IMR-90 (cell line): ENCODE data around the gene BMP4. TPM values are rescaled to one million over a fixed set of nuclear protein-coding genes. Genes with fewer than 3 reads are reported as not detected.

Experiments used
- ATAC-seq: fragments of 200-7000 bp; cut with Tn5 transposase; 2 replicates; pipeline ENCODE4 v1.9.1; 2020; ENCODE audit warnings: low read depth, mild to moderate bottlenecking, moderate library complexity
- BruUV-seq: library from RNA; stranded (reverse); fragments of 400-500 nt; replicated peaks from 2 replicates; lab custom pipeline; 2021; lab: Mats Ljungman, UMichigan
- CTCF ChIA-PET: fragments of 300-600 bp; formaldehyde crosslinking; extraction: SDS; loops from one replicate; lab custom pipeline; 2021; ENCODE audit warnings: antibody characterized with exemption; lab: Yijun Ruan, JAX
- POLR2A ChIA-PET: fragments of 300-600 bp; sonication (Branson Sonifier 250); formaldehyde crosslinking; loops from one replicate; lab custom pipeline; 2022; ENCODE audit warnings: antibody characterized with exemption; ENCODE audit not compliant: unreplicated experiment; lab: Charles Lee
- DNase-seq: peaks from one replicate; pipeline ENCODE4 v3.0.0; 2013
- H2AFZ ChIP-seq: replicated peaks from 2 replicates; pipeline ENCODE3; 2013; ENCODE audit warnings: low read length, mild to moderate bottlenecking; ENCODE audit not compliant: poor library complexity
- H2AK5ac ChIP-seq: 2 replicates; pipeline ENCODE4 v1.6.1; 2013; ENCODE audit warnings: low read depth, low read length, inconsistent platforms
- H2AK9ac ChIP-seq: replicated peaks from 2 replicates; pipeline ENCODE3; 2013; ENCODE audit warnings: mild to moderate bottlenecking, low read depth, low read length, moderate library complexity; ENCODE audit not compliant: poor library complexity
- H2BK120ac ChIP-seq: 2 replicates; pipeline ENCODE4 v1.6.1; 2013; ENCODE audit warnings: low read depth, low read length, inconsistent platforms
- H2BK15ac ChIP-seq: 3 replicates; pipeline ENCODE4 v1.6.1; 2013; ENCODE audit warnings: low read depth, low read length, inconsistent platforms
- H2BK20ac ChIP-seq: 2 replicates; pipeline ENCODE4 v1.6.1; 2013; ENCODE audit warnings: low read depth, mild to moderate bottlenecking, inconsistent platforms, low read length, moderate library complexity
- H2BK5ac ChIP-seq: 2 replicates; pipeline ENCODE4 v1.6.1; 2013; ENCODE audit warnings: mild to moderate bottlenecking, low read depth, low read length, inconsistent platforms; ENCODE audit not compliant: poor library complexity, severe bottlenecking
- H3K14ac ChIP-seq: replicated peaks from 2 replicates; pipeline ENCODE4 v1.6.1; 2013; ENCODE audit warnings: low read depth, low read length, inconsistent platforms
- H3K18ac ChIP-seq: 2 replicates; pipeline ENCODE4 v1.6.1; 2013; ENCODE audit warnings: low read depth, low read length, control low read depth
- H3K23ac ChIP-seq: 2 replicates; pipeline ENCODE4 v1.6.1; 2013; ENCODE audit warnings: low read depth, low read length, inconsistent platforms
- H3K27ac ChIP-seq: 2 replicates; pipeline ENCODE4 v1.5.1; 2013; ENCODE audit warnings: mild to moderate bottlenecking, control low read depth, low read length; ENCODE audit not compliant: insufficient read depth
- H3K27me3 ChIP-seq: 2 replicates; pipeline ENCODE4 v1.6.1; 2013; ENCODE audit warnings: low read length; ENCODE audit not compliant: control insufficient read depth, insufficient read depth
- H3K36me3 ChIP-seq: 2 replicates; pipeline ENCODE4 v1.6.1; 2013; ENCODE audit warnings: low read length, mixed read lengths; ENCODE audit not compliant: control insufficient read depth, insufficient read depth
- H3K4ac ChIP-seq: 2 replicates; pipeline ENCODE4 v1.6.1; 2013; ENCODE audit warnings: low read depth, low read length, inconsistent platforms
- H3K4me1 ChIP-seq: 2 replicates; pipeline ENCODE4 v1.6.1; 2013; ENCODE audit warnings: low read length, mixed read lengths; ENCODE audit not compliant: control insufficient read depth, insufficient read depth
- H3K4me2 ChIP-seq: 2 replicates; pipeline ENCODE4 v1.6.1; 2013; ENCODE audit warnings: low read depth, mild to moderate bottlenecking, control low read depth, low read length, moderate library complexity
- H3K4me3 ChIP-seq: 2 replicates; pipeline ENCODE4 v1.5.1; 2013; ENCODE audit warnings: low read depth, mild to moderate bottlenecking, control low read depth, low read length, moderate library complexity; ENCODE audit not compliant: insufficient read depth
- H3K56ac ChIP-seq: 2 replicates; pipeline ENCODE4 v1.6.1; 2013; ENCODE audit warnings: low read length, inconsistent platforms; ENCODE audit not compliant: insufficient read depth; ENCODE audit errors: extremely low read depth
- H3K79me1 ChIP-seq, 2 experiments: 2 replicates each; pipeline ENCODE4 v1.6.1; 2013; ENCODE audit warnings: low read length in 2 of 2, inconsistent platforms in 1 of 2, low read depth in 1 of 2
- H3K9ac ChIP-seq: 2 replicates; pipeline ENCODE4 v1.6.1; 2013; ENCODE audit warnings: low read depth, low read length, control low read depth
- H3K9me1 ChIP-seq: 2 replicates; pipeline ENCODE4 v1.6.1; 2013; ENCODE audit warnings: low read length, inconsistent platforms; ENCODE audit not compliant: insufficient read depth
- H3K9me3 ChIP-seq: 2 replicates; pipeline ENCODE4 v1.6.1; 2013; ENCODE audit warnings: low read length; ENCODE audit not compliant: control insufficient read depth, insufficient read depth
- H4K20me1 ChIP-seq: 2 replicates; pipeline ENCODE4 v1.6.1; 2013; ENCODE audit warnings: low read length, inconsistent platforms; ENCODE audit not compliant: insufficient read depth
- H4K5ac ChIP-seq: 2 replicates; pipeline ENCODE4 v1.6.1; 2013; ENCODE audit warnings: mild to moderate bottlenecking, low read depth, low read length, control low read depth
- H4K8ac ChIP-seq, 2 experiments: 2 replicates each; pipeline ENCODE4 v1.6.1; 2013; ENCODE audit warnings: low read depth in 2 of 2, low read length in 2 of 2, control low read depth in 1 of 2, inconsistent platforms in 1 of 2
- H4K91ac ChIP-seq: 2 replicates; pipeline ENCODE4 v1.6.1; 2013; ENCODE audit warnings: low read depth, low read length, inconsistent platforms; ENCODE audit not compliant: insufficient read depth
- CHD1 ChIP-seq: IDR thresholded peaks from 2 replicates; pipeline ENCODE4 v1.6.1; 2012; ENCODE audit warnings: low read depth, low read length, improper control_type of control experiment
- FOS ChIP-seq: fragments of 150-350 bp; IDR thresholded peaks from 2 replicates; pipeline ENCODE4 v1.6.1; 2016; ENCODE audit warnings: low read depth, low read length
- MAFK ChIP-seq: IDR thresholded peaks from 2 replicates; pipeline ENCODE4 v1.6.1; 2012; ENCODE audit warnings: low read depth, low read length, improper control_type of control experiment
- MAZ ChIP-seq: IDR thresholded peaks from 2 replicates; pipeline ENCODE4 v1.6.1; 2012; ENCODE audit warnings: low read depth, mild to moderate bottlenecking, low read length, improper control_type of control experiment, moderate library complexity, borderline replicate concordance
- MXI1 ChIP-seq: IDR thresholded peaks from 2 replicates; pipeline ENCODE4 v1.6.1; 2012; ENCODE audit warnings: low read depth, mild to moderate bottlenecking, low read length, moderate library complexity, borderline replicate concordance
- POLR2A ChIP-seq: IDR thresholded peaks from 2 replicates; pipeline ENCODE4 v1.6.1; 2012; ENCODE audit warnings: mild to moderate bottlenecking, low read depth, low read length
- RCOR1 ChIP-seq: IDR thresholded peaks from 2 replicates; pipeline ENCODE4 v1.6.1; 2012; ENCODE audit warnings: mild to moderate bottlenecking, low read length, improper control_type of control experiment; ENCODE audit not compliant: insufficient replicate concordance
- SMC3 ChIP-seq: fragments of 150-350 bp; IDR thresholded peaks from 2 replicates; pipeline ENCODE4 v1.6.1; 2016; ENCODE audit warnings: low read depth, mild to moderate bottlenecking, antibody characterized with exemption, low read length, moderate library complexity
- WGBS, 2 experiments: methylation state at CpG; one replicate each; pipeline versions ENCODE4 v1.1.5 to v1.1.7; 2013; ENCODE audit warnings: missing lambda C conversion rate in 2 of 2; ENCODE audit not compliant: insufficient read length in 1 of 2; ENCODE audit errors: extremely low coverage in 2 of 2; 5-methylcytosine and 5-hydroxymethylcytosine counted together
- dilution Hi-C: fragments of 300-500 bp; cut with HindIII; formaldehyde crosslinking; loops from one replicate; pipeline ENCODE4 v1.14.3; 2018; ENCODE audit warnings: low sequenced_read_pairs; ENCODE audit not compliant: unreplicated experiment
- in situ Hi-C: fragments of 300-500 bp; cut with MboI; formaldehyde crosslinking; loops from 3 replicates; pipeline ENCODE4 v1.14.3; 2019; ENCODE audit warnings: low sequenced_read_pairs, inconsistent platforms, mixed read lengths
- intact Hi-C: fragments of 100-400 bp; cut with micrococcal nuclease; formaldehyde crosslinking; loops from 2 replicates; pipeline ENCODE4 v1.10.0; 2022
- polyA plus RNA-seq, 3 experiments: library from polyadenylated mRNA; depleted of rRNA; stranded (reverse); fragments of >200 nt; gene quantifications; 2 replicates each; pipeline ENCODE4 v1.2.3, GENCODE V29; 2012; ENCODE audit warnings: low replicate concordance in 1 of 3
- total RNA-seq: library from RNA; depleted of rRNA; stranded (reverse); fragments of >200 nt; gene quantifications from 2 replicates; pipeline ENCODE4 v1.2.3, GENCODE V29; 2012
- TF ChIP-seq, protein P1 (sequence below): fragments of 150-350 bp; IDR thresholded peaks from 2 replicates; pipeline ENCODE4 v1.6.1; 2016; ENCODE audit warnings: low read depth, mild to moderate bottlenecking, low read length, moderate library complexity, borderline replicate concordance
- TF ChIP-seq, protein P2 (sequence below): fragments of 150-350 bp; IDR thresholded peaks from 2 replicates; pipeline ENCODE4 v1.6.1; 2017; ENCODE audit warnings: mild to moderate bottlenecking, antibody characterized with exemption, low read length, low read depth

Gene BMP4
- total and polyA plus RNA-seq, 2 of the 4 experiments (the other 2 are of a cell fraction), result 3.4 to 4.2 TPM

DNA sequence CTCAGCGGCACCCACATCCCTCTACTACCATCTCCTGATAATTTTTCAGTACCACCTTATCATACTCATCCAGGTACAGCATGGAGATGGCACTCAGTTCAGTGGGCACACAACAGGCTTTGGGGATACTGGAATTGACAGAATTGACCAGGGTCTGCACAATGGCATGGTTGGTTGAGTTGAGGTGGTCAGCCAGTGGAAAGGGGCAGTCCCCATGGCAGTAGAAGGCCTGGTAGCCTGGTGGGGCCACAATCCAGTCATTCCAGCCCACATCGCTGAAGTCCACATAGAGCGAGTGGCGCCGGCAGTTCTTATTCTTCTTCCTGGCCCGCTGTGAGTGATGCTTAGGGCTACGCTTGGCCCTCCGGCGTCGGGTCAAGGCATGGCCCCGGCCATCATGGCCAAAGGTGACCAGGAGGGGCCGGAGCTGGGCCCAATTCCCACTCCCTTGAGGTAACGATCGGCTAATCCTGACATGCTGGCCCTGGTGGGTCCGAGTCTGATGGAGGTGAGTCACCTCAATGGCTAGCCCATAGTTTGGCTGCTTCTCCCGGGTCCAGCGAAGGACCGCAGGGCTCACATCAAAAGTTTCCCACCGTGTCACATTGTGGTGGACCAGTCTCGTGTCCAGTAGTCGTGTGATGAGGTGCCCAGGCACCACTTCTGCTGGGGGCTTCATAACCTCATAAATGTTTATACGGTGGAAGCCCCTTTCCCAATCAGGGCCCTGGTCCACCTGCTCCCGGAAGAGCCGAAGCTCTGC lies 6.4 kb downstream of the BMP4 start (continued):
- no peak for TF ChIP-seq RCOR1
- no peak for TF ChIP-seq MXI1
- TF ChIP-seq CHD1, result no peak

- no peak overlapping the region for H3K4me3 ChIP-seq
- no peak overlapping the region for H4K91ac ChIP-seq
- H2BK20ac ChIP-seq, result no peak overlapping the region
- no peak overlapping the region for H2BK120ac ChIP-seq
- dilution Hi-C loops, result no loop called here
- H3K9me1 ChIP-seq, result peaks cover 7% of the 10 kb centered on the region; the same call in 1 of the 2 replicates
- no peak overlapping the region for H4K5ac ChIP-seq
- H2AK5ac ChIP-seq, result no peak overlapping the region
- no peak overlapping the region for H4K8ac ChIP-seq
- no peak overlapping the region for H2BK5ac ChIP-seq
- no peak overlapping the region for H3K56ac ChIP-seq
- no peaks in the 10 kb centered on the region for H3K27me3 ChIP-seq
- no peak overlapping the region for H2AK9ac ChIP-seq
- H3K14ac ChIP-seq, result no peak overlapping the region
- BruUV-seq, result no TSS peak
- no peak overlapping the region for H2AFZ ChIP-seq
- no peak overlapping the region for H3K27ac ChIP-seq
- CTCF ChIA-PET, result interaction anchor here (1.0 kb wide), 1 partner anchor 19 kb away, joined by 6 read pairs; no protein-coding TSS in a partner anchor
- H2BK15ac ChIP-seq, result no peak overlapping the region
- H3K4ac ChIP-seq, result no peak overlapping the region
- no peak overlapping the region for H3K18ac ChIP-seq
- peaks cover 0 to 16% of the 10 kb centered on the region in 2 experiments; a peak in 2 of 4 replicates for H3K79me1 ChIP-seq
- H3K4me1 ChIP-seq, result peaks cover 4% of the 10 kb centered on the region
- H3K9me3 ChIP-seq, result no peaks in the 10 kb centered on the region
- ATAC-seq (no peak), DNase-seq (no peak)
- TF ChIP-seq MAFK, result no peak
- no peak for TF ChIP-seq POLR2A
- TF ChIP-seq MXI1, result no peak
- TF ChIP-seq, protein P1, sequence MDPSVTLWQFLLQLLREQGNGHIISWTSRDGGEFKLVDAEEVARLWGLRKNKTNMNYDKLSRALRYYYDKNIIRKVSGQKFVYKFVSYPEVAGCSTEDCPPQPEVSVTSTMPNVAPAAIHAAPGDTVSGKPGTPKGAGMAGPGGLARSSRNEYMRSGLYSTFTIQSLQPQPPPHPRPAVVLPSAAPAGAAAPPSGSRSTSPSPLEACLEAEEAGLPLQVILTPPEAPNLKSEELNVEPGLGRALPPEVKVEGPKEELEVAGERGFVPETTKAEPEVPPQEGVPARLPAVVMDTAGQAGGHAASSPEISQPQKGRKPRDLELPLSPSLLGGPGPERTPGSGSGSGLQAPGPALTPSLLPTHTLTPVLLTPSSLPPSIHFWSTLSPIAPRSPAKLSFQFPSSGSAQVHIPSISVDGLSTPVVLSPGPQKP, result no peak
- TF ChIP-seq SMC3, result no peak
- no peak for TF ChIP-seq FOS
- TF ChIP-seq, protein P2, sequence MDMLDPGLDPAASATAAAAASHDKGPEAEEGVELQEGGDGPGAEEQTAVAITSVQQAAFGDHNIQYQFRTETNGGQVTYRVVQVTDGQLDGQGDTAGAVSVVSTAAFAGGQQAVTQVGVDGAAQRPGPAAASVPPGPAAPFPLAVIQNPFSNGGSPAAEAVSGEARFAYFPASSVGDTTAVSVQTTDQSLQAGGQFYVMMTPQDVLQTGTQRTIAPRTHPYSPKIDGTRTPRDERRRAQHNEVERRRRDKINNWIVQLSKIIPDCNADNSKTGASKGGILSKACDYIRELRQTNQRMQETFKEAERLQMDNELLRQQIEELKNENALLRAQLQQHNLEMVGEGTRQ, result no peak
- no peak for TF ChIP-seq MAZ
- H3K4me2 ChIP-seq, result no peak overlapping the region
- no CpG with 5 or more reads among the region's 1 CpG for WGBS, 2 experiments
- H3K9ac ChIP-seq, result no peak overlapping the region
- in situ Hi-C loops, result no loop called here
- H4K20me1 ChIP-seq, result no peaks in the 10 kb centered on the region
- POLR2A ChIA-PET, result no interaction called here
- peak overlapping the region; percentile 45; the same call in 1 of the 2 replicates for H3K23ac ChIP-seq
- H3K36me3 ChIP-seq, result peaks cover 33% of the 10 kb centered on the region
- intact Hi-C loops, result loop anchor here (5.0 kb wide), 1 partner anchor 67 kb away; no protein-coding TSS in a partner anchor
These were observed 7.4 kb downstream of the BMP4 start for GRCh38 chr14:53949201-53949600.
